Measurements from ENCODE around the gene ANKRD33B.

The ANKRD33B gene

DNA sequence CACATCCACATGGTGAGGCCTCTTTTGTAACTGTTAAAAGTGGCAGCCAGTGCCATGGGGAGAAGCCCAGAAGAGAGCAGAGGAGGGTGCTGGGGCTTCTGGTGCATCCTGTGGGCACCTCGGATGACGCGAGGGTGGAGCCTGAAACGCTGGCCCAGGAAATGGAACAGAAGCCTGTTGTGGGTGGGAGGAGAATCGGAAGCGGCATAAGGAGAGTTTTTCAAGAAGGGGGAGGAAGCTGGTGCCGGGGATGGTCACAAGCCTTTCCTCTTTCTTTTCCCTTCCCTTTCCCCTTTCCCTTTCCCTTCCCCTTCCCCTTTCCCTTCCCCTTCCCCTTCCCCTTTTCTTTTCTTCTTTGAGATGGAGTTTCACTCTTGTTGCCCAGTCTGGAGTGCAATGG, 12.9 kb downstream of the ANKRD33B start:
- no peak for TF ChIP-seq GATA2 (IDR thresholded peaks at IDR 0.05; ENCODE audit: low read depth, low read length)
- TF ChIP-seq GATA3 (IDR thresholded peaks at IDR 0.05; ENCODE audit: low read depth, low read length): no peak

DNA sequence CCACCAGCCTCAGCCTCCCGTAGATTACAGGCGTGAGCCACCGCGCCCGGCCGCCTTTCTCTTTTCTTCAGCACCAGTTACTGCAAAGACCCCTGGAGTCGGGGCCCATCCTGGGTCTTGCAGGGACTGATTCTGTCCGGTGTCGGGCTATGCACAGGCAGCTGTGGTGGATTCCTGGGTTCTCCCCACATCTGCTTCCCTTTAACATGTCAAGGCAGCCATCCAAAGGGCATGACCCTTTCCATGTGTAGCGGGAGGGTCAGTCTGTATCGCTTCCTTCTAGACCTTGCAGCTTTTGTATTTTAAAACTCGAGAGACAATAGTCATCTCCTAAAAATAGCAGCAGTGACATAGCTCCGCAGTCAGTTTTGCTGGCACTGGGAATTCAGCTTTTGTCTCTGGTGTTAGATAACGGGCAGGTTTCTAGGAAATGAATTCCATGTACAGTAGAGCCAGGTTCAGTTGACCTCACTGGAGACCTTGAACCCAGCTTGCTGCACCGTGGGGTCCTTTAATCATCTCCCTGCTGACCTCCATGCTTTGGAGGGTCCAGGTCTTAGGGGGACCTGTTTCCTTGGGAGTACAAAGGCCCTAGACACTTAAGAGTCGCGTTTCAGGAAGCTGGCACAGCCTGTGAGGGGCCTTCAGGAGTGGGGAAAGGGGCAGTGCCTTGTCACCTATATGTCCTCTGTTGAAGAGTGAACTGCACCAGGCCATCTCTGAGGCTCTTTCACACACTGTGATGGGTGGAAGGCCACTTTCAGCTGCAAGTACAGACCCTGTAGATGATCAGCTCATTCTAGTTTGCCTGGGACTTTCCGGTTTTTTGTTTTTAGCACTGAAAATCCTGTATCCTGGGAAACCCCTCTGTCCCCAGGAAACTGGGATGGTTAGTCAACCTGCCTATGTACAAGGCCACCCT, 13.8 kb downstream of the ANKRD33B start:
- TF ChIP-seq GATA3 (IDR thresholded peaks at IDR 0.05; ENCODE audit: low read depth, low read length) (no peak), GATA2 (IDR thresholded peaks at IDR 0.05; ENCODE audit: low read depth, low read length) (no peak)

DNA sequence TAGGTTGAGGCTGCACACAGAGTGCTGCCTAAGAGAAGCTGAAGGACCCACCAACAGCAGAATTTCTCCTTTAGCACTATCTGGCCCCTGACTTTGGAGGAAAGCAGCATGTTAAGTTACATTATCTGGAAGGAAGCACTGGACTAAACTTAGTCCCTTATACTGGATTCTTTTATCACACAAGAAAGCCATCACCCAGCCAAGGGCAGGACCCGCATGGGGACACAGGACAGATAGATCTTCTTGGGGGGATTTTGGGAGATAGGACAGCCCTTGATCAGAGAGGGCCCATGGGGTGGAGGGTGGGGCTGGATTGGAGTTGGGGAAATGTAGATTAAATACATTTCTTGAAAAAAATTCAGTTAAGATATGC, 14.4 kb downstream of the ANKRD33B start:
- TF ChIP-seq GATA3 (IDR thresholded peaks at IDR 0.05; ENCODE audit: low read depth, low read length) (no peak), GATA2 (IDR thresholded peaks at IDR 0.05; ENCODE audit: low read depth, low read length) (no peak)

DNA sequence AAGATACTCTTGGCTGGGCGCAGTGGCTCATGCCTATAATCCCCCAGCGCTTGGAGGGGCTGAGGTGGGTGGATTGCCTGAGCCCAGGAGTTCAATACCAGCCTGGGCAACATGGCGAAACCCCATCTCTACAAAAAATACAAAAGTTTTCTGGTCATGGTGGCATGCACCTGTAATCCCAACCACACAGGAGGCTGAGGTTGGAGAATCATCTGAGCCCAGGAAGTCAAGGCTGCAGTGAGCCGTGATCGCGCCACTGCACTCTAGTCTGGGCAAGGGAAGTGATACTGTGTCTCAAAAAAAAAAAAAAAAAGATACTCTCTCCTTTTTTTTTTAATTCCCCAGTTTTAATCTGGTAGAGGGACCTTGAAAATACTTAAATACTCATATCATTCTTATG, 15.0 kb downstream of the ANKRD33B start:
- no peak for TF ChIP-seq GATA2 (IDR thresholded peaks at IDR 0.05; ENCODE audit: low read depth, low read length)
- no peak for TF ChIP-seq GATA3 (IDR thresholded peaks at IDR 0.05; ENCODE audit: low read depth, low read length)

DNA sequence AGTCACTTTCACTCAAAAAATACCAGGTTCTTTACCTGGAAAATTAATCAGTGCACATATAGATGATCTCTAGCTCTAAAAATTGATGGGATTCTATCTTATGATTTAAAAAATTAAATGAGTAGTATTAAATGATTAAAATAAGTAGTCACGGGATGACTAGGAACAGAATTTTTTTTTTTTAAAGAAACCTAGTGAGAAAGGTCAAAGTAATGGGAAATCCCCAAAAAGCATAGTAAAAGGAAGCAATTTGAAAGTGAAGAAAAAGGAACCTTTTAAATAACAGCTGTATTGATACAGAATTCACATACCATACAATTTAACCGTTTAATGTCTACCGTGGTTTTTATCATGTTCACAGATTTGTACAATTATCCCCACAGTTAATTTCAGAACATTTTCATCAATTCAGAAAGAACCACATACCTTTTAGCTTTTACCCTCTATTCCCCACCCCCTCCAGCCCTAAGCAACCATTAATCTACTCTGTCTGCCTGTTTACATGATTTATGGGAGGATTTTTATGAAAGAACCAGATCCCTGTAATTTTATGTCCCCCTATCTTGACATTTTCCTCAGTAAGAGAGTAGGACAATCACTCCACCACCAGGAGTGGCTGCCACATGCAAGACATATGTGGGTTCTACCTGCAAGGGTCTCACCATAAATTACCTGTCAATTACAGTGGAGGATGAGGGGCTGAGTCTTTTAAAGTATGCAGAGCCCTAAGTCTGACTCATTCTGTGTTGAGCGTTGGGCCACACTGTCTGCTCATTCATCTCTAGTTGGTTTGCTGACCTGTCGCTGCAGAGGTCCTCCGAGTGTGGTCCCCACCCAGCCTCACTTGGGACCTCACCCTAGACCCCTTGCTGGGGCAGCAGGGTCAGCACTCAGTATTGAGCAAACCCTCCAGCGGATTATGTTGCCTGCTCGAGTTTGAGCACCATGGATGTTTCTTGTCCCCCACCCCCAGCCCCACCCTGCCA, 16.0 kb downstream of the ANKRD33B start:
- TF ChIP-seq GATA3 (IDR thresholded peaks at IDR 0.05; ENCODE audit: low read depth, low read length) (no peak), GATA2 (IDR thresholded peaks at IDR 0.05; ENCODE audit: low read depth, low read length) (no peak)

DNA sequence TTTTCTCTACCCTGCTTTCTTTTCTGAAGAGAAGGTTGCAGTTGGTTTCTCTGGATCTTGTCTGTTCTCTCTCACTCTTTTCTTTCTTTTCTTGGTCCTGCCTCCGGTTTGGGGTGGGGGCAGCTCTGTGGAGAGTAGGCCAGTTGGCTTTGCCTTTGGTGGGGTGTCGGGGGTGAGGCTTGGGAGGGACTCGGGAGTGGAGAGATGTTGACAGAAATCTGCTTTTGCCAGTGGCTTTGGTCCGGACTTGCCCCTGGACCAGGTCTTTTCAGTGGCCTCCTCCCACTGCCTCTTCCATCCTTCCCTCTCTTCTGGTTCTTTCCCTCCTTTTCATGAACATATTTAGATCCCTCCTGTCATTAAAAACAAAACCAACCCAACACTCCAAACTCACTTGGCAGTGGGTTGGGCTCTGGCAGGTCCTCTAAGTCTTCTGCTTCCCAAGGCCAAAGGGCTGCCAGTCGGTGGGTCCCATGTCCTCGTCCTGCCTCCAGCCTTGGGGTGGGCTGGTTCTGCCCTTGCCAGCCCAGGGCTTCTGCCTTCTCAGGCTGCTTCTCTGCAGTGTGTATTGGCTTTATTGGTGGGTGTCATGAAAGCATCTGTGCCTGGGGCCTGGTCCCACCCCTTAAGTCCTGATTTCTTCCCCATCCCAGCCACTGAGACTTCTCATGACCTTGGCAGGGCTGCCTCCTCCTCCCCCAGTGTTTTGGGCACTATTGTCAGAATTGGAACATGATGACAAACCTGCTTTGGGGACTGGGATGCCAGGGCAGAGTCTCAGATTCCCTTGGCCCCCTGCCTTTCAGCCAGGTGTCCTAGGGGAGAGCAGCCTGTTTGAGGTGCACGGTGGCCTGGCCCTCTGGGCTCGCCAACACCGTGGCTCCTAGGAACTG, 16.9 kb downstream of the ANKRD33B start:
- TF ChIP-seq GATA2 (IDR thresholded peaks at IDR 0.05; ENCODE audit: low read depth, low read length) (no peak), GATA3 (IDR thresholded peaks at IDR 0.05; ENCODE audit: low read depth, low read length) (no peak)

GRCh38 chr5:10581424-10581748, 17.5 kb downstream of the ANKRD33B start:
- TF ChIP-seq GATA2 (IDR thresholded peaks at IDR 0.05; ENCODE audit: low read depth, low read length): no peak
- no peak for TF ChIP-seq GATA3 (IDR thresholded peaks at IDR 0.05; ENCODE audit: low read depth, low read length)

GRCh38 chr5:10581867-10582511, 18.1 kb downstream of the ANKRD33B start:
- TF ChIP-seq GATA2 (IDR thresholded peaks at IDR 0.05; ENCODE audit: low read depth, low read length) (no peak), GATA3 (IDR thresholded peaks at IDR 0.05; ENCODE audit: low read depth, low read length) (no peak)

DNA sequence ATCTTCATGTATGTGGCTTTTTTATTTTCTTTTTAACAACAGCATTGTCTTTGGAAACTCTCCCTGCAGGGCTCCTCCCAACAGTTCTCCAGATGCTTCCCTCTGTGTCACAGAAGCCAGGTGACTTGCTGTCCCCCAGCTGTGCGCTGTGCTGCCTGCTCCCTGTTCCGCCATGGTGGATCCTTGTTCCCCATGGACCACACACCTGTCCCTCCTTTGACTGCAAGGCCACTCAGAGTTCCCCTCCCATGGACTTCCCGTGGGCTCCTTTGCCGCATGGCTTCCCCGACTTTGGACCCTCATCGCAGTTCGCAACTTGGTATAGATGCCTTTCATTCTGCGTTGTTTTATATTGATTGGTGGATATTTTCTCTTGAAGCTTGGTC, 18.6 kb downstream of the ANKRD33B start:
- TF ChIP-seq GATA2 (IDR thresholded peaks at IDR 0.05; ENCODE audit: low read depth, low read length) (no peak), GATA3 (IDR thresholded peaks at IDR 0.05; ENCODE audit: low read depth, low read length) (no peak)

DNA sequence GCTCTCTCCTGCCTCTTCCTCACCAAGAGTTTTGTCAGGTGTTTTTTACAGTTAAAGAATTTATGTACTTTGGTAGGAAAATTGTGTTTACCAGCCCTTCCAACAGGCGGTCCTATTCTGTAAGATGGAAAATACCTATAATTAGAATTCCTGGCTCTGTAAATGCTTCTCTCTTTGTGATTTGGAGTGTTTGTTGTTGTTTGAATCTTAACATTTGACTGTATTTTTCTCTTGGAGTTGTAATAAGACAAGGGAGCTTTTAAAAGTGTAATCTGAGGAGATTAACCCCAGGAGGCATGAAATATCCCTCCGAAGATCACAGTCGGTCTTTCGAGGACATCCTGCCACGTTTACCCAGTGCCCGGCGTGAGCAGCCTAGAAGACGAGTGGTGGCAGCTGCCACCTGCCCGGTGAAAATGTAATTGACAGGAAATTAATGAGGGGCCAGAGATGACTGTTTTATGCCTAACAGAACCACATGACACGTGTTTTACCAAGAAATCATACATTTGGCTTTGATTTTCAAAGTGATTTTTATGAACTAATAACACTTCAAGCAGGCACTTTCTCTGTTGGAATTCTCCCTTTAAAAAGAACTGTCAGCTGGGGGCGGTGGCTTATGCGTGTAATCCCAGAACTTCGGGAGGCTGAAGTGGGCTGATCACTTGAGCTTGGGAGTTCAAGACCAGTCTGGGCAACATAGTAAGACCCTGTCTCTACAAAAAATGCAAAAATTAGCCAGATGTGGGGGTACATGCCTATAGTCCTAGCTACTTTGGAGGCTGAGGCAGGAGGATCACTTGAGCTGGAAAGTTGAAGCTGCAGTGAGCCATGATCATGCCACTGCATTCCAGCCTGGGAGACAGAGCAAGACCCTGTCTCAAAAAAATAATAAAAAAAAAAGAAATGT, 20.0 kb downstream of the ANKRD33B start:
- TF ChIP-seq GATA2 (IDR thresholded peaks at IDR 0.05; ENCODE audit: low read depth, low read length) (no peak), GATA3 (IDR thresholded peaks at IDR 0.05; ENCODE audit: low read depth, low read length) (no peak)

GRCh38 chr5:10584714-10585517, 21.0 kb downstream of the ANKRD33B start:
- no peak for TF ChIP-seq GATA3 (IDR thresholded peaks at IDR 0.05; ENCODE audit: low read depth, low read length)
- no peak for TF ChIP-seq GATA2 (IDR thresholded peaks at IDR 0.05; ENCODE audit: low read depth, low read length)
